Activated naive CD4-positive, alpha-beta T cell treated with anti-CD3 and anti-CD28 coated beads for 36 hours (primary cell): Measurements from ENCODE around the gene RAB10. TPM values are rescaled to one million over a fixed set of nuclear protein-coding genes. Genes with fewer than 3 reads are reported as not detected.
A peak's percentile ranks its signal among the peaks of the same experiment; 100 is the strongest.
"Not testable (repeated sequence)": the region's sequence is repeated elsewhere in the genome, so short reads cannot be mapped to it uniquely, and the experiment has no call there.

ENCODE experiments used
- CTCF ChIA-PET: fragments of 350-600 bp; sonication (Branson Sonifier 250); formaldehyde crosslinking; loops from one replicate; lab custom pipeline; 2021; ENCODE audit warnings: antibody characterized with exemption; lab: Charles Lee
- DNase-seq: peaks from one replicate; pipeline ENCODE4 v3.0.0-alpha.2; 2020
- H3K27ac Mint-ChIP-seq: one replicate; pipeline ENCODE4 v1.8.0; 2021; ENCODE audit warnings: mild to moderate bottlenecking, mixed read lengths
- H3K27me3 Mint-ChIP-seq: one replicate; pipeline ENCODE4 v1.8.0; 2021; ENCODE audit warnings: low read depth, mixed read lengths
- H3K36me3 Mint-ChIP-seq: one replicate; pipeline ENCODE4 v1.8.0; 2021; ENCODE audit warnings: low read depth, mixed read lengths
- H3K4me1 Mint-ChIP-seq: one replicate; pipeline ENCODE4 v1.8.0; 2021; ENCODE audit warnings: low read depth, mixed read lengths
- H3K4me3 Mint-ChIP-seq: one replicate; pipeline ENCODE4 v1.8.0; 2021; ENCODE audit warnings: mild to moderate bottlenecking, moderate library complexity, mixed read lengths
- H3K9me3 Mint-ChIP-seq: one replicate; pipeline ENCODE4 v1.8.0; 2021; ENCODE audit warnings: mixed read lengths
- intact Hi-C: fragments of 100-400 bp; cut with micrococcal nuclease; formaldehyde crosslinking; loops from one replicate; pipeline ENCODE4 v1.15.1; 2023
- total RNA-seq, 2 experiments: library from RNA; stranded (reverse); gene quantifications; one replicate each; pipeline ENCODE4 v1.2.3, GENCODE V29; 2021

The RAB10 gene
- total RNA-seq, 2 experiments from 2014 or later = 84.2 to 93.0 TPM

GRCh38 chr2:26002632-26003310 lies 31.1 kb upstream of the RAB10 start:
- H3K4me3 Mint-ChIP-seq = no peak overlapping the region
- no peak overlapping the region for H3K27ac Mint-ChIP-seq
- H3K36me3 Mint-ChIP-seq = no peaks in the 10 kb centered on the region
- intact Hi-C loops = no loop called here
- no peaks in the 10 kb centered on the region for H3K9me3 Mint-ChIP-seq
- H3K4me1 Mint-ChIP-seq = peaks cover 2% of the 10 kb centered on the region
- H3K27me3 Mint-ChIP-seq = no peaks in the 10 kb centered on the region
- CTCF ChIA-PET = interaction anchor here (0.7 to 2.1 kb wide), 2 partner anchors 9 to 11 kb away, joined by 3 to 7 read pairs; no protein-coding TSS in a partner anchor
- DNase-seq = no peak

GRCh38 chr2:26008095-26008494 lies 25.8 kb upstream of the RAB10 start:
- Mint-ChIP-seq H3K27me3 (no peaks in the 10 kb centered on the region), H3K9me3 (no peaks in the 10 kb centered on the region), H3K36me3 (no peaks in the 10 kb centered on the region), H3K4me1 (peaks cover 2% of the 10 kb centered on the region), H3K27ac (no peak overlapping the region), H3K4me3 (no peak overlapping the region)
- CTCF ChIA-PET = interaction anchor here (0.5 to 1.1 kb wide), 2 partner anchors 112 to 262 kb away, joined by 3 to 4 read pairs; no protein-coding TSS in a partner anchor
- no peak for DNase-seq
- intact Hi-C loops = no loop called here

GRCh38 chr2:26008851-26009566 lies 24.9 kb upstream of the RAB10 start:
- Mint-ChIP-seq H3K4me3 (no peak overlapping the region), H3K27ac (no peak overlapping the region), H3K27me3 (no peaks in the 10 kb centered on the region), H3K9me3 (no peaks in the 10 kb centered on the region), H3K36me3 (no peaks in the 10 kb centered on the region), H3K4me1 (peaks cover 2% of the 10 kb centered on the region)
- DNase-seq = peak; percentile 12
- CTCF ChIA-PET = no interaction called here
- intact Hi-C loops = no loop called here

DNA sequence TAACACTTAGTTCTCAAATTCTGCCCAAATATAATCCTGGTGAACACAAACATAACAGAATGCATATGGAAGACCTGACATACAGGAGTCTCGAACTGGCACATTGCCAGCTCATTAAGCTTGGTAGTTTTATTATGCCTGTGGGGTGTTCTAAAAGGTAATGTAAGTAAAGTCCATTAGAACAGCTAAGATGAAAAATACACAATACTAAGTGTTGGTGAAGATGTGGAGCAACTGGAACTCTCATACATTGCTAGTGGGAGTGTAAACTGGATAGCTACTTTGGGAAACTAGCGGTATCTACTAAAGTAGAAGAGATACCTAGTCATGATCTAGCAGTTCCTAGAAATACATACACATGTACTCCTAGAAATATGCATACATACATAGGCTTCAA lies 24.3 kb upstream of the RAB10 start:
- Mint-ChIP-seq H3K9me3 (no peaks in the 10 kb centered on the region), H3K27ac (no peak overlapping the region), H3K4me1 (peaks cover 2% of the 10 kb centered on the region), H3K27me3 (no peaks in the 10 kb centered on the region), H3K36me3 (no peaks in the 10 kb centered on the region), H3K4me3 (no peak overlapping the region)
- DNase-seq = no peak
- intact Hi-C loops = no loop called here
- CTCF ChIA-PET = no interaction called here

GRCh38 chr2:26010943-26011342 lies 22.9 kb upstream of the RAB10 start:
- Mint-ChIP-seq H3K36me3 (no peaks in the 10 kb centered on the region), H3K4me3 (no peak overlapping the region), H3K9me3 (no peaks in the 10 kb centered on the region), H3K27ac (no peak overlapping the region), H3K4me1 (no peaks in the 10 kb centered on the region), H3K27me3 (no peaks in the 10 kb centered on the region)
- intact Hi-C loops = no loop called here
- CTCF ChIA-PET = no interaction called here
- no peak for DNase-seq

DNA sequence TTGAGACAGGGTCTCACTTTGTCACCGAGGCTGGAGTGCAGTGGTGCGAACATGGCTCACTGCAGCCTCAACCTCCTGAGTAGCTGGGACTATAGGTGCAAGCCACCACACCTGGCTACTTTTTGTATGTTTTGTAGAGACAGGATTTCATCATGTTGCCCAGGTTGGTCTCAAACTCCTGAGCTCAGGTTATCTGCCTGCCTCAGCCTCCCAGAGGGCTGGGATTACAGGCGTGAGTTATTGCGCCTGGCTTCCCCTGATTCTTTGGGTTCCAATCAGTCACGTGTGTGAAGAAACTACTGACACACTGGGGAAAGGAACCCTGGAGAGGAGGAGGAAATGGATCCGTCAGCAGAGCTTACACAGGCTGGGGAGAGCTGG lies 22.3 kb upstream of the RAB10 start:
- intact Hi-C loops = no loop called here
- no peaks in the 10 kb centered on the region for H3K4me1 Mint-ChIP-seq
- H3K27me3 Mint-ChIP-seq = no peaks in the 10 kb centered on the region
- no peaks in the 10 kb centered on the region for H3K36me3 Mint-ChIP-seq
- no peak overlapping the region for H3K27ac Mint-ChIP-seq
- H3K4me3 Mint-ChIP-seq = no peak overlapping the region
- no peaks in the 10 kb centered on the region for H3K9me3 Mint-ChIP-seq
- CTCF ChIA-PET = interaction anchor here (0.7 kb wide), 1 partner anchor 9 kb away, joined by 3 read pairs; no protein-coding TSS in a partner anchor
- no peak for DNase-seq

DNA sequence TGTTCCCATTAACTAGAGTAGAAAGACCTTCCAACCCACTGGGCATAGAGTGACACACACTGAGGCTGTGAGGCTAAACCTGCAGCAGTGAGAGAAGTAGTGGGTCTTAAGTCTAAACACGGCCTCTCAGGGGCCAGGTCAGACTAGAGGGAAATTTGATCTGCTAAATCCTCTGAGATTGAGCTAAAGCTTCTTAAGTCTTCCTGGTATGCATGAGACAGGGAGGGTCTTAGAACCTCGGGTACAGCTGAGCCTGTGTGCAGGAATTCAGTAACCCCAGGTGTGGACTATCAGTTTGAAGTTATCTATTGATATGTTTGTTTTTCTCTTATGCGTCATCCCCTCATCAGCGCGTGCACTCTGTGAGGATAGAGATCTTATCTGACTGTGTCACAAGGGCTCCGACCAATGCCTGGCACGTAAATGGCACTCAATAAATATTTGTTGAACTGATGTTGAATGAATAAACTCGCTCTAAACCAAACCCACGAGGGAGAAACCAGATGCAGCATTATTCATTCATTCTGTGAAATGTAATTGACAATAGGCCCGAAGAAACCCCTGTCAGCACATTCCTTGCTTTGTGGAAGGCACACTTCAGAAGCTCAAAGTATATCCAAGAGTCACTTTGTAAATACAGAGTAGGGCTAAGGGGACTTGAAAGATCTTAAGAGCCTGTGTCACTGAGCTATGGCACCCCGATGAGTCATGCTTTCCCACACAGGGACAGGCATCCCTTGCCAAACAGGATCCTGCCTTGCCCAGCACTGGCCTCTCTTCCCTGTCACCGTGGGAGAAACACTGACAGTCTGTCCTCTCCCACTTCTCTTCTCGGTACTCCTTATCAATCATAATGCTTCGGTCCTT lies 21.7 kb upstream of the RAB10 start:
- H3K27ac Mint-ChIP-seq = no peak overlapping the region
- CTCF ChIA-PET = interaction anchor here (0.7 kb wide), 1 partner anchor 9 kb away, joined by 3 read pairs; no protein-coding TSS in a partner anchor
- intact Hi-C loops = no loop called here
- no peak for DNase-seq
- H3K4me1 Mint-ChIP-seq = no peaks in the 10 kb centered on the region
- no peaks in the 10 kb centered on the region for H3K36me3 Mint-ChIP-seq
- H3K4me3 Mint-ChIP-seq = no peak overlapping the region
- no peaks in the 10 kb centered on the region for H3K9me3 Mint-ChIP-seq
- no peaks in the 10 kb centered on the region for H3K27me3 Mint-ChIP-seq

DNA sequence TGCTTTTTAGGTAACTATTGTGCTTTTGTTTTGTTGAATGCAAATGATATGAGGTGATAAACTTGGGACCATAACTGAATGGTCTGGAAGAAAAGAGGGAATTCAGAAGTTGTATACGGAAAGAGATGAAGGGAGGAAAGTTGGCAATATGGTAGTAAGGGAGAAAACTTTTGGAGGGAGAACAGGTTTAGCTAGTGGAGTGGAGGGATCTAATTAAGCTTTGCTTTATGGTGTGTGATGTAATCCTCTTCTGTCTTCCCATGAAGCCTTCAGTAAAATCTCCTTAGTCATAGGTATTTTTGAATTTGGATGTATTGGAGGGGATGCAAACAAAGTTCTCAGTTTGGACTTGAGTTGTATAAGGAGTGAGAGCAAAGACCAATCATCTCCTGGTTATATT lies 20.2 kb upstream of the RAB10 start:
- Mint-ChIP-seq H3K36me3 (no peaks in the 10 kb centered on the region), H3K9me3 (no peaks in the 10 kb centered on the region), H3K27ac (no peak overlapping the region), H3K27me3 (no peaks in the 10 kb centered on the region), H3K4me3 (no peak overlapping the region), H3K4me1 (no peaks in the 10 kb centered on the region)
- intact Hi-C loops = no loop called here
- CTCF ChIA-PET = no interaction called here
- no peak for DNase-seq

GRCh38 chr2:26016012-26016705 lies 17.7 kb upstream of the RAB10 start:
- no peaks in the 10 kb centered on the region for H3K4me1 Mint-ChIP-seq
- DNase-seq = no peak
- H3K36me3 Mint-ChIP-seq = no peaks in the 10 kb centered on the region
- H3K4me3 Mint-ChIP-seq = no peak overlapping the region
- H3K27me3 Mint-ChIP-seq = no peaks in the 10 kb centered on the region
- intact Hi-C loops = no loop called here
- no peak overlapping the region for H3K27ac Mint-ChIP-seq
- no peaks in the 10 kb centered on the region for H3K9me3 Mint-ChIP-seq
- CTCF ChIA-PET = interaction anchor here (0.6 to 0.9 kb wide), 3 partner anchors 44 to 162 kb away, joined by 3 to 4 read pairs (median 4); no protein-coding TSS in a partner anchor

DNA sequence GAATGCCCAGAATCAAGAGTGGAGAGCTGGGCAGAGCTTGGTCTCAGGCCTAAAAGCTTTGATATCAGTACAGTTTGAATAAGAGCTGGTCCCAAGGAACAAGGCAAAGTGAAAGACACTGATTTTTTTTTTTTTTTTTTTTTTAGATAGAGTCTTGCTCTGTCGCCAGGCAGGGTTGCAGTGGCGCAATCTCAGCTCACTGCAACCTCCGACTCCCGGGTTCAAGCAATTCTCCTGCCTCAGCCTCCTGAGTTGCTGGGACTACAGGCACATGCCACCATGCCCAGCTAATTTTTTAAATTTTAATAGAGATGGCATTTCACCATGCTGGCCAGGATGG lies 17.2 kb upstream of the RAB10 start:
- CTCF ChIA-PET = interaction anchor here (0.6 to 0.9 kb wide), 3 partner anchors 8 to 163 kb away, joined by 3 to 4 read pairs (median 3); no protein-coding TSS in a partner anchor
- H3K36me3 Mint-ChIP-seq, H3K9me3 Mint-ChIP-seq, H3K27me3 Mint-ChIP-seq, intact Hi-C loops, H3K4me3 Mint-ChIP-seq, H3K27ac Mint-ChIP-seq, DNase-seq, H3K4me1 Mint-ChIP-seq: not testable (repeated sequence)

DNA sequence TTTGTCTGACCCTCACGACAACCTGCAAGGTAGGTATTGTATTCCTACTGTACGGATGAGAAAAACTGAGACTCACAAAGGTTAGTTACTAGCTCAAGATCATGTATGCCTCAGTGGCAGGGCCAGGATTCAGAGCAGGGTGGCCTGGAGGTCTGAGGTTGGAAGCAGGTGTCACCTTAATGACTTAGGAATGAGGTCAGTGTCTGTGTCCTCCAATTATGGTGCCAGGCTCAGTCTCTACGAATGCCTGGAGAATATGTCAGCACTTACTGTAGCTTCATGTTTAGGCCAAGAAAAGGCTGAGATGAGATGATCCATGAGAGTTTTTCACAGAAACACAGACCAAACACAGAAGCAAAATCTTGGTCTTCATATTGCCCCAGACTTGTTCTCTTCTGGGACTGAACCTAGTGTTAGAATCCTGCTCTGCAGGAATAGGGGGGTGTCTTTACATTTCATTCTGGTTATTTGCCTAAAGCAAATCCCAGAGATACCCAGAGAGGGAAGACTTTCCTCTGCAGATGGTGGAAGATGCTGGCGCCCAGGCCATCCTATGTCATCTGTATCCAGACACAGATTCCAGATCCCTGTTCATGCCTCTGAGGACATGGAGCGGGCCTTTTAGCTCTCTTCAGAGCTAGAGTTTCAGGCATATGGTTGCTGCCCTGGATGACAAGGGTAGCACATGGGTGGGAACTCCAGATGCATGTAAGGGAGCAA lies 16.3 kb upstream of the RAB10 start:
- CTCF ChIA-PET = interaction anchor here (0.9 to 1.0 kb wide), 2 partner anchors 26 to 451 kb away, joined by 3 to 4 read pairs; no protein-coding TSS in a partner anchor
- Mint-ChIP-seq H3K9me3 (no peaks in the 10 kb centered on the region), H3K4me1 (no peaks in the 10 kb centered on the region), H3K27ac (no peak overlapping the region), H3K36me3 (no peaks in the 10 kb centered on the region), H3K27me3 (no peaks in the 10 kb centered on the region), H3K4me3 (no peak overlapping the region)
- DNase-seq = no peak
- intact Hi-C loops = no loop called here
